Mesodermal cell (in vitro differentiated cells): ENCODE measurements around the gene TNFAIP2.
"Not testable (repeated sequence)": the region's sequence is repeated elsewhere in the genome, so short reads cannot be mapped to it uniquely, and the experiment has no call there.

Source experiments
- H3K27ac ChIP-seq: 2 replicates; pipeline ENCODE4 v1.7.0; 2013; ENCODE audit warnings: mild to moderate bottlenecking, low read depth, low read length, moderate library complexity; ENCODE audit not compliant: severe bottlenecking
- H3K36me3 ChIP-seq: 2 replicates; pipeline ENCODE4 v1.7.1; 2013; ENCODE audit warnings: mild to moderate bottlenecking, low read length, moderate library complexity; ENCODE audit not compliant: control insufficient read depth, insufficient read depth
- H3K4me1 ChIP-seq: one replicate; pipeline ENCODE4 v1.7.1; 2013; ENCODE audit warnings: mild to moderate bottlenecking, low read length; ENCODE audit not compliant: insufficient read depth, control insufficient read depth, poor library complexity, severe bottlenecking
- H3K4me3 ChIP-seq: 2 replicates; pipeline ENCODE4 v1.7.0; 2013; ENCODE audit warnings: low read length, control low read depth, mild to moderate bottlenecking; ENCODE audit not compliant: insufficient read depth, poor library complexity, severe bottlenecking; ENCODE audit errors: extremely low read depth
- H3K9me3 ChIP-seq: 2 replicates; pipeline ENCODE4 v1.7.1; 2013; ENCODE audit warnings: mild to moderate bottlenecking, low read length, moderate library complexity; ENCODE audit not compliant: control insufficient read depth
- WGBS, 2 experiments: methylation state at CpG; one replicate each; pipeline ENCODE4 v1.1.5; 2013; ENCODE audit warnings: missing lambda C conversion rate in 2 of 2; ENCODE audit not compliant: insufficient coverage in 2 of 2; 5-methylcytosine and 5-hydroxymethylcytosine counted together

Gene TNFAIP2

DNA sequence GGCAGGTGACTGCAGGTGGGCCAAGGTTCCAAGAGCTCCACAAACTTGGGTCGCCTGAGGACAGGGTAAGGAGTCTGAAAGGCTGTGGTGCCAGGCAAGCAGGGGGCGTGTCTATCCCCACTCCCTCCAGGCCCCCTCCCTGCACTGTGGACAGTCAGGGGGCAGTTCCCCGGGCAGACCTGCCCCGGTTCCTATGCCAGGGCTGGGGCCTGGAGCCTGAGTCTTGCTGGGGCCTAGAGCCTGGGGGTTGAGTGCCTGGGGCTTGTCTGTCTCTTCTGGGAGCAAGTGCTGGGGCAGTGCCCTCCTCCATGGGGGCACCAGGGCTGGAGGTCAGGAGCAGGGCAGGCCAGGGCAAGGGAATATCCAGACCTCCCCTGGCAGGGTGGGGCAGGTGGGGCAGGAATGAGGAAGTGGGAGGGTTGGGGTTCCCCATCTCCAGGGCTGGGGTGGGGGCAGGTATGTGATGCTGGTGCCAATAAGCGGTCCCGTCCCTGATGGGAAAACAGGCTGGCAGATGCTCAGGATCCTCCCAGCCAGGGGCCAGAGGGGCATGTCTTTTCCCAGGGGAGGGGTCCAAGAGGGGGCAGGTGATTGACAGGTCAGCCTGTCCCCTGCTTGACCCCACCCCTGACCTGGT is 11.9 kb upstream of the TNFAIP2 start:
- no peak overlapping the region for H3K27ac ChIP-seq
- no peak overlapping the region for H3K4me3 ChIP-seq
- 79% methylated on average over 4 to 6 of the region's 6 CpGs for WGBS, 2 experiments
- H3K36me3 ChIP-seq = no peaks in the 10 kb centered on the region
- H3K9me3 ChIP-seq = no peaks in the 10 kb centered on the region
- peaks cover 35% of the 10 kb centered on the region for H3K4me1 ChIP-seq

DNA sequence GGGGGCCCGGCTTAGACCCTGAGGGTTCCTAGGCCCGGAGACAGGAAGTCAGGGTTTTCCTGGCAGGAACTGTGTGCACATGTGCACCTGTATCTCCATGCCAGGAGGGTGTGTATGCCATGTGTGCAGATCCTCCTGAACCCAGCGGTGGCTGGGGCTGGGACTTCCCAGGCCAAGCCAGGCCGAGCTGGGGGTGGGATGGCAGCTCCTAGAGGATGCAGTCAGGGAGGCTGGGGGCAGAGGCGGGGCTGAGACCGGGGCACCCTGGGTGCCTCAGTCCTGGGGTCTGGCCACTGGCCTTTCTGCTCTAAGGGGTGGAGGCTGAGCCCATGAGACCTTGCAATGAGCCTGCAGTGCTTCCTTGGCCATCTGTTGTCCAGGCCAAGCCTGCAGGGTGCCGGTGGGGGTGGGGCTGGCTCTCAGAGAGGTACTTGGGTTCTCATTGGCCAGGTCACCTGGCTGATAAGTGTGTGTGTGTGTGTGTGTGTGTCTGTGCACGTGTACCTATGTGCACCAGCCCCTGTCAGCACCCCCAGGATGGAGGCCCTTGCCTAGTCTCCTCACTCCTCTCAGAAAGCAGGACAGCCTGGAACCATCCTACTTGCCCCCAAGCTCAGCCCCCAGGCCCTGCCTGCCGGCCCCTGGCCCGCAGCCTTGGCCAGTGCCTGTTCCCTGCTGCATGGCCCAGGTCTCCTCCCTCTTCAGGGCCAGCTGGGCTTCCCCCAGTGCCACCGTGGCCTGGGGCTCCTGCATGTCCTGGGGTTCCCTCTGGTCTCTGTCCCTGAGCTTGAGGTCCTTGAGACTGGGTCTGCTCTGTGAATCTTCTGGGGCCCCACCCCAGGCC is 10.6 kb upstream of the TNFAIP2 start:
- Histone ChIP-seq H3K4me1 (peaks cover 35% of the 10 kb centered on the region), H3K4me3 (no peak overlapping the region), H3K9me3 (no peaks in the 10 kb centered on the region), H3K36me3 (no peaks in the 10 kb centered on the region), H3K27ac (no peak overlapping the region)
- WGBS, 2 experiments = 83 to 93% methylated on average over 8 to 9 of the region's 11 CpGs

DNA sequence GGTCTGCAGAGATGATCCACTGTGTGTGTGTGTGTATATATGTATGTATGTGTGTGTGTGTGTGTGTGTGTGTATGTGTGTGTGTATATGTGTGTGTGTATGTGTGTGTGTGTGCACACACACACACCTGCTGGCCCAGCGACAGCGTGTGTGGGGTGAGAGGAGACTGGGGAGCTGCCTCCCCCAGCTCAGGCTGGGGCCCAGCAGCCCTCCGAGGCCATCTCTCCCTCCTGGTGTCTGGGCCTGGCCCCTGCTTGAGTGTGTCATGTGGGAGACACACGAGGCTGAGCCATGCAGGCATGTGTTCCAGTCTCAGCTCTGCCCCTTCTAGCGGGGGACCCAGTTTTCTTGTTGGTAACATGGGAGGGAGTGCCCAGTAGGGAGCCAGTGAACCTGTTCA is 10.0 kb upstream of the TNFAIP2 start:
- peaks cover 38% of the 10 kb centered on the region for H3K4me1 ChIP-seq
- 92% methylated on average over 4 to 5 of the region's 5 CpGs for WGBS, 2 experiments
- H3K9me3 ChIP-seq = no peaks in the 10 kb centered on the region
- H3K27ac ChIP-seq = no peak overlapping the region
- H3K4me3 ChIP-seq = no peak overlapping the region
- H3K36me3 ChIP-seq = no peaks in the 10 kb centered on the region

DNA sequence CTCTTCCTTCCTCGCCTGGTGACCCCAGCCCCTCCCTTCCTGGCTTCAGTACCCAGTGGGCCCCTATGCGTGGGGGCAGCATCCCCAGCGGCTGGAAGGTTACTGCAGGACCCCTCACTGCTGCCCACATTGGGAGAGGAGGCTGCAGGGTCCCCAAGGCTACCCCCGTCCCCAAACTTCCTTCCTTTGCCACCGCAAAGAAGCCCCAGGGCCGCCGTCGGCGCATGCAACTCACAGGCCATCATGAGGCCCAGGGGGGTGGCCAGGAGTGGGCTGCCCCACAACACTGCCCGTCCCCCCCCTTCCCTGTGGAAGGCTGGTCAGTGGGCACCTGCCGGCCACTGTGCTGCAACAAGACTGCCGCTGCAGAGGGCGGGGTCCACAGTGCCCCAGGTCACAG is 9.5 kb upstream of the TNFAIP2 start:
- H3K4me1 ChIP-seq = peaks cover 38% of the 10 kb centered on the region
- WGBS, 2 experiments = 80 to 97% methylated on average over 7 to 10 of the region's 13 CpGs
- H3K9me3 ChIP-seq = no peaks in the 10 kb centered on the region
- H3K36me3 ChIP-seq = no peaks in the 10 kb centered on the region
- H3K27ac ChIP-seq = no peak overlapping the region
- H3K4me3 ChIP-seq = no peak overlapping the region

DNA sequence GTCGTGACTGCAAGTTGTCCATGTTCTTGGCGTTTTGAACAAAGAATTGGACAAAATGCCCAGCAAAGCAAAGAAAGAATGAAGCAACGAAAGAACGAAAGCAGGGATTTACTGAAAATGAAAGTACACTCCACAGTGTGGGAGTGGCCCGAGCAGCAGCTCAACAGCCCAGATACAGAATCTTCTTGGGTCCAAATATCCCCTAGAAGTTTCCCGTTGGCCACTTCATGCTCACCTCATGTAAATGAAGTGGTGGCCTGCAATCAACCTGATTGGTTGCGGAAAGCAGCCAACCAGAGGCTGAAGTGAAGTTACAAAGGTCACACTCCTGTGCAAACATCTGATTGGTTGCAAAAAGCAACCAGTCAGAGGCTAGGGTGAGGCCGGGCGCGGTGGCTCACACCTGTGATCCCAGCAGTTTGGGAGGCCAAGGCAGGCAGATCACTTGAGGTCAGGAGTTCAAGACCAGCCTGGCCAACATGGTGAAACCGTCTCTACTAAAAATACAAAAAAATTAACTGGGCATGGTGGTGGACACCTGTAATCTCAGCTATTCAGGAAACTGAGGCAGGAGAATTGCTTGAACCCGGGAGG is 8.1 kb upstream of the TNFAIP2 start:
- not testable (repeated sequence) for H3K9me3 ChIP-seq
- 95 to 98% methylated on average over 10 to 11 of the region's 12 CpGs for WGBS, 2 experiments

DNA sequence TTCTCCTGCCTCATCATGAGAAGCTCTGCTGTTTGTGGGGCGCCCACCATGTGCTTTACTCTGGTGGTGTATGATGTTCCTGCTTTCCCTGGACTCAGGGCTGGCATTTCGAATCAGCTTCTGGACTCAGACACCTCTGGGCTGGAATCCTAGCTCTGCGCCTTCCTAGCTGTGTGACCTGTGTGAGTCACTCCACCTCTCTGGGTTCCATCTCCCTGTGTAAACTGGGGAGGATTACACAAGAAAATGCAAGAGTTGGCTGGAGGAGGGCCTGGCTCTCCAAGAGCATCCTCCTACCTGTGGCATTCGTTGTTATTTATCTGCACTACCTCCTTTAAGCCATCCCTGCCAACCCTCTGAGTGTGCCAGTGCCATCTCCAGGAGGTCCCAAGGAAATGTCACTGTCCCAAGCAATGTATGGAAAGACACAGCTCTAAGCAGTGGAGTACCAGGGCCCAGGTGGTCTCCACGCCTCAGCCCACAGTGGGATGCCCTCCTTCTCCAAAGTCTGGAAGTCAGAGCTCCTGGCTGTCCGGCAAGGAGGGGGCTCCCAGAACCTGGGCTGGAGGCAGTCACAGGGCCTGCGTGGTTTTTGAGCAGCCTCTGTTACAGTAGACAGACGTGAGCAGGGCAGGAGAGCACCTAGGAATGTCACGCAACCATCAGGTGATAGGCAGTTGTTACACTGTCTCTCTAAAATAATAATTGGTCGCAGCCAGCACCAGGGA is 7.3 kb upstream of the TNFAIP2 start:
- 92 to 96% methylated on average over 9 to 10 of the region's 10 CpGs for WGBS, 2 experiments
- H3K27ac ChIP-seq = no peak overlapping the region
- no peaks in the 10 kb centered on the region for H3K9me3 ChIP-seq
- H3K36me3 ChIP-seq = no peaks in the 10 kb centered on the region
- no peak overlapping the region for H3K4me3 ChIP-seq
- peaks cover 33% of the 10 kb centered on the region for H3K4me1 ChIP-seq

More for the DNA sequence above, 8.1 kb upstream of the TNFAIP2 start:
- not testable (repeated sequence) for H3K36me3 ChIP-seq, H3K4me3 ChIP-seq, H3K27ac ChIP-seq
- peaks cover 40% of the 10 kb centered on the region for H3K4me1 ChIP-seq

DNA sequence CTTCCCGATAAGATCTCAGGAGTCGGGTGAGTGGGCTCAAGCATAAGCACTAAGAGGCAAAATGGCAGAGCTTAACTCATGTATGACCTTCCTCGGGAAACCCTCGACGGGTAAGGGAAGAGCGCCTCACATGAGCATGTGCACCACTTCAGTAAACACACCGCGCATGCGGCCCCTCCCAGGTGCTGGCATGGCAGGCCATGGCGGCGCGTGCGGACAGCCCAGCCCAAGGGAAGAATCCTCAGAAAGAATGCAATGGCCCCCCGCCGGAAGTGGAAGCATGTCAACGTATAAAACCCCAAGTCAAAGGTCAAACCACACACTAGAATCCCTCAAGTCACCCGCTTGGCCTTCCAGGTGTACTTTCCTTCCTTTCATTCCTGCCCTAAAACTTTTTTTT is 6.6 kb upstream of the TNFAIP2 start:
- no peak overlapping the region for H3K27ac ChIP-seq
- peaks cover 32% of the 10 kb centered on the region for H3K4me1 ChIP-seq
- WGBS, 2 experiments = 93 to 94% methylated on average over 14 to 17 of the region's 17 CpGs
- no peak overlapping the region for H3K4me3 ChIP-seq
- H3K9me3 ChIP-seq = no peaks in the 10 kb centered on the region
- H3K36me3 ChIP-seq = no peaks in the 10 kb centered on the region

DNA sequence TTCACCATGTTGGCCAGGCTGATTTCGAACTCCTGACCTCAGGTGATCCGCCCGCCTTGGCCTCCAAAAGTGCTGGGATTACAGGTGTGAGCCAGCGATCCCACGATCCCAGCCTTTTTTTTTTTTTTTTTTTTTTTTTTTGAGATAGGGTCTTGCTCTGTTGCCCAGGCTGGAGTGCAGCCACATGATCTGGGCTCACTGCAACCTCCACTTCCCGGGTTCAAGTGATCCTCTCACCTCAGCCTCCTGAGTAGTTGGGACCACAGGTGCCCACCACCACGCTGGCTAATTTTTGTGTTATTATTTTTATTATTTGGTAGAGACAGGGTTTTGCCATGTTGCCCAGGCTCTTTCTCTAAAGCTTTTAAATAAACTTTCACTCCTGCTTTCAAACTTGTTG is 5.8 kb upstream of the TNFAIP2 start:
- peaks cover 34% of the 10 kb centered on the region for H3K4me1 ChIP-seq
- not testable (repeated sequence) for H3K4me3 ChIP-seq, H3K36me3 ChIP-seq, H3K27ac ChIP-seq, H3K9me3 ChIP-seq
- 83 to 93% methylated on average over 1 to 3 of the region's 7 CpGs for WGBS, 2 experiments

DNA sequence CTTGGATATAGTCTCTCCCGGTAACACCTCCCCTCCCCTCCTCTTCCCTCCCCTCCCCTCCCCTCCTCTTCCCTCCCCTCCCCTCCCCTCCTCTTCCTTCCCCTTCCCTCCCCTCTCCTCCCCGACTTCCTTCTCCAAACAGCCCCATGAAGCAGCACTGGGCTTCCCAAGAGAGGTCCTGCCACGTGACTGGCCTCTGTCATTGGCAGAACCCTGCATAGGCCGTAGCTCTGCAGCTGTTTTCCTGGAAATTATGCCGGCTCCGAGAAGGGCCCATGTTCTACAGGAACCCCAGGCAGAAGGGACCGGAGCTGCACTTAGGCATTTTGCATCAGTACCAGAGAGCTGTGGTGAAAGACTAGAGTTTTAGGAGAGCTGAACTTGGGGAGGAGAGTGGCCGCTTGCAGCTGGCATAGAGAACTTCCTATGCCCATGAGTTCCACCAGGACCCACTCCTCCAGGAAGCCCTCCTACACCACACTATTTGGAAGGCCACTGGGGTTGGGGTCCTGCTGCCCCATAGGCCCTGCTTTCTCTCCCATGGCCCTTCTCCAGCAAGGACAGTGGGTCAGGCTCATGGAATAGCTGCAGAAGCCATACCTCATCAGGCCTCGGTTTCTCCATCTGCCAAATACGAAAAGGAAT is 5.1 kb upstream of the TNFAIP2 start:
- 71 to 72% methylated on average over 7 to 8 of the region's 10 CpGs for WGBS, 2 experiments
- Histone ChIP-seq H3K27ac (no peak overlapping the region), H3K36me3 (no peaks in the 10 kb centered on the region), H3K9me3 (no peaks in the 10 kb centered on the region), H3K4me3 (no peak overlapping the region), H3K4me1 (peaks cover 29% of the 10 kb centered on the region)

DNA sequence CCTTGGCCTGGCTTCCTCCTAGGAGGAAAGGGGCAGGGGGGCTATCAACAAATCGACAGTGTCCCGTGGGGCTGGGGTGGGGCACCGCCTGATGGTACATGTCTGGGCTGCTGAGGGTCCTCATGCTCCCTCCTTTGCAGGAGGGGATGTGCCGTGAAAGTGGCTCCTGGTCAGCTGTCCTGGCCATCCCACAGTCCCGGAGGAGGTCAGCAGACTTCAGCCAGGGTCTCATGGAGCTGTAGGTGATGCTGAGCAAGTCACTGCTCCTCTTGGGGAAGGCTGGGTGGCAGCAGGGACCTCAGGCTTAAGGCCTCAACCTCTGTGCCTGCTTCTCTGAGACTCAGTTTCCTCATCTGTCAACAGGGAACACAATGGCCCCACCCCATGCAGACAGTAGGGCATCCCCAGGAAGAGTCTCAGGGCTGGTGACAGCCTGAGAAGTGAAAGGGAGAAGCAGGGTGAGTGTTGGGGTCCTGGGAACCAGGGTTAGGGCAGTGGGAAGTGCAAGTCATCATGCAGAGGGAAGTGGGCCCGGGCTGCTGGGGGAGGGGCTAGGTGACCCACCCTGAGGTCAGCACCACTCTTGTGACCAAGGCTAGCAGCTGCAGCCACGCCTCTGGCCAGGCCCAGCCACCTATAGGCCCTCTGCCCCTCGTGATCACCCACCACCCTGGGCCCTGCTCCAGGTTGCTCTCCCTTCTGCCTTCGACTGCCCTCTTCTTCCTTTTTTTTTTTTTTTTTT is 4.4 kb upstream of the TNFAIP2 start:
- Histone ChIP-seq H3K4me3 (no peak overlapping the region), H3K27ac (no peak overlapping the region), H3K9me3 (no peaks in the 10 kb centered on the region), H3K4me1 (peaks cover 29% of the 10 kb centered on the region), H3K36me3 (no peaks in the 10 kb centered on the region)
- WGBS, 2 experiments = 83 to 90% methylated on average over 2 to 5 of the region's 9 CpGs
